ENCODE results near the gene IFFO2. TPM values are rescaled to one million over a fixed set of nuclear protein-coding genes. Genes with fewer than 3 reads are reported as not detected.

The IFFO2 gene
- polyA plus RNA-seq, 1 of the 3 experiments (the other 2 are of a cell fraction), result 10.5 TPM

DNA sequence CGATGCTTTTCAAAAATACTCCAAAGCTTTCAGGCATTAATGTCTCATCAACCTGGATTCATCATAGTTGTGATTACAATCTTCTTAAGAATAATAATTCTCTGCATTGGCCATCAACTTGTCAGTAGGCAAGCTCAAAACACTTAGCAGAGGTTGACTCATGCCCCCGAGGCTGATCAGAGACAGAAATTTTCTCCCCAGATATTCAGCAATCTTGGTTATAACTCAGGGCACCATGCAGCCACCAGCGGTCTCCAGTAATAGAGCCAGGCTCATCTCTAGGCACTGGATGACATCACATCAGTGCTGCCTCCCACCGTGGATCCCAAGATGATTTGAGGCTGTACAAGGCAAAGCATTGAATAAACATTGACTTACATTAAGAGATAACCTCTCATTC lies 14.3 kb upstream of the IFFO2 start:
- DNase-seq, result no peak

DNA sequence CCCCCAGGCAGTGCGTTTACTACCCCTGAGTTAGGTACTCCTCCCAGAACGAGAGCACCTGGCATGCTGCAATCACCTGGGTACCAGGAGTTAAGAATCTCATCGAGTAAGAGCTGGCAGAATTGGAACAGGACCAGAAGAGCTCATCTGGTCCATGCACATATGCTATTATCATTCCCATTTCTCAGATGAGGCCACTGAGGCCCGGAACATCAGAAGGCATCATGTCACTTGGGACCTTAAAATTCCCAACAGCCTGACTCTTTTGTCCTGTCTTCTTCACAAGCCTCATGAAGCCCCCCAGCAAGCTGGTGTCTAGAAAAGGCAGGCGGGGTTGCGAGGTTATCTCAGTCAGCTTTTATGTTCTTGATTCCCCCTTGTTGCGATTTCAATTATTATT lies 13.9 kb upstream of the IFFO2 start:
- no peaks in the 10 kb centered on the region for H3K79me2 ChIP-seq (ENCODE audit: insufficient read depth)
- no peaks in the 10 kb centered on the region for H4K20me1 ChIP-seq (ENCODE audit: insufficient read depth)
- H3K27ac ChIP-seq (ENCODE audit: low read depth in 2 of 2, low read length in 1 of 2), result no peak overlapping the region
- H3F3A ChIP-seq (replicated peaks; ENCODE audit: insufficient read depth), result peaks cover 17% of the 10 kb centered on the region
- no peaks in the 10 kb centered on the region for H3K36me3 ChIP-seq (replicated peaks in 1 of 2; ENCODE audit: control insufficient read depth in 1 of 2, insufficient read depth in 2 of 2, low read length in 1 of 2)
- CTCF ChIA-PET, result interaction anchor here (1.0 to 1.6 kb wide), 3 partner anchors 57 to 93 kb away, joined by 3 to 7 read pairs (median 6); no protein-coding TSS in a partner anchor
- peaks cover 0 to 7% of the 10 kb centered on the region in 2 experiments; a peak in 1 of 4 replicates for H3K4me1 ChIP-seq (ENCODE audit: control insufficient read depth in 1 of 2, insufficient read depth in 2 of 2, low read depth in 1 of 2, low read length in 1 of 2)
- no peak overlapping the region for H2AFZ ChIP-seq (ENCODE audit: low read depth)
- no peak for DNase-seq
- H3K4me3 ChIP-seq (ENCODE audit: low read depth in 2 of 2, low read length in 1 of 2), result no peak overlapping the region
- POLR2A ChIA-PET, result no interaction called here
- 56% methylated on average over 7 of the region's 7 CpGs for WGBS (ENCODE audit: low lambda C conversion rate)
- no peak overlapping the region for H3K4me2 ChIP-seq
- H3K9me3 ChIP-seq, result no peaks in the 10 kb centered on the region
- no peaks in the 10 kb centered on the region for H3K27me3 ChIP-seq (ENCODE audit: insufficient read depth)
- H3K9ac ChIP-seq, result no peak overlapping the region
- TF ChIP-seq IRF3 (IDR thresholded peaks at IDR 0.05; ENCODE audit: low read depth, low read length) (no peak), POLR2AphosphoS5 (IDR thresholded peaks at IDR 0.05; ENCODE audit: low read depth, low read length) (no peak), SIN3A (IDR thresholded peaks at IDR 0.05; ENCODE audit: borderline replicate concordance, low read depth, low read length) (no peak), RAD21 (IDR thresholded peaks at IDR 0.05; ENCODE audit: low read length) (no peak), GATA2 (CRISPR knock-in tag; IDR thresholded peaks at IDR 0.05) (no peak), CHD2 (IDR thresholded peaks at IDR 0.05; ENCODE audit: low read length, partially characterized antibody) (no peak)
- TF ChIP-seq, protein P1, sequence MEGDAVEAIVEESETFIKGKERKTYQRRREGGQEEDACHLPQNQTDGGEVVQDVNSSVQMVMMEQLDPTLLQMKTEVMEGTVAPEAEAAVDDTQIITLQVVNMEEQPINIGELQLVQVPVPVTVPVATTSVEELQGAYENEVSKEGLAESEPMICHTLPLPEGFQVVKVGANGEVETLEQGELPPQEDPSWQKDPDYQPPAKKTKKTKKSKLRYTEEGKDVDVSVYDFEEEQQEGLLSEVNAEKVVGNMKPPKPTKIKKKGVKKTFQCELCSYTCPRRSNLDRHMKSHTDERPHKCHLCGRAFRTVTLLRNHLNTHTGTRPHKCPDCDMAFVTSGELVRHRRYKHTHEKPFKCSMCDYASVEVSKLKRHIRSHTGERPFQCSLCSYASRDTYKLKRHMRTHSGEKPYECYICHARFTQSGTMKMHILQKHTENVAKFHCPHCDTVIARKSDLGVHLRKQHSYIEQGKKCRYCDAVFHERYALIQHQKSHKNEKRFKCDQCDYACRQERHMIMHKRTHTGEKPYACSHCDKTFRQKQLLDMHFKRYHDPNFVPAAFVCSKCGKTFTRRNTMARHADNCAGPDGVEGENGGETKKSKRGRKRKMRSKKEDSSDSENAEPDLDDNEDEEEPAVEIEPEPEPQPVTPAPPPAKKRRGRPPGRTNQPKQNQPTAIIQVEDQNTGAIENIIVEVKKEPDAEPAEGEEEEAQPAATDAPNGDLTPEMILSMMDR (IDR thresholded peaks at IDR 0.05), result no peak
- TF ChIP-seq, protein P2, sequence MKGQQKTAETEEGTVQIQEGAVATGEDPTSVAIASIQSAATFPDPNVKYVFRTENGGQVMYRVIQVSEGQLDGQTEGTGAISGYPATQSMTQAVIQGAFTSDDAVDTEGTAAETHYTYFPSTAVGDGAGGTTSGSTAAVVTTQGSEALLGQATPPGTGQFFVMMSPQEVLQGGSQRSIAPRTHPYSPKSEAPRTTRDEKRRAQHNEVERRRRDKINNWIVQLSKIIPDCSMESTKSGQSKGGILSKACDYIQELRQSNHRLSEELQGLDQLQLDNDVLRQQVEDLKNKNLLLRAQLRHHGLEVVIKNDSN (IDR thresholded peaks at IDR 0.05; ENCODE audit: borderline replicate concordance, low read depth), result no peak
- no peaks in the 10 kb centered on the region for H3K9me2 ChIP-seq

More for the DNA sequence above, 14.3 kb upstream of the IFFO2 start:
- peaks cover 17% of the 10 kb centered on the region for H3F3A ChIP-seq (replicated peaks; ENCODE audit: insufficient read depth)
- H3K9me2 ChIP-seq, result no peaks in the 10 kb centered on the region
- H3K27me3 ChIP-seq (ENCODE audit: insufficient read depth), result no peaks in the 10 kb centered on the region
- no peaks in the 10 kb centered on the region for H4K20me1 ChIP-seq (ENCODE audit: insufficient read depth)
- no peak for TF ChIP-seq CHD2 (IDR thresholded peaks at IDR 0.05; ENCODE audit: low read length, partially characterized antibody)
- TF ChIP-seq PBX3 (IDR thresholded peaks at IDR 0.05), result 0 out of 2 replicates have a peak, but pooled peaks have one; percentile 11
- TF ChIP-seq FOXM1 (IDR thresholded peaks at IDR 0.05; ENCODE audit: low read depth), result no peak
- peak; percentile 30; the same call in 1 of the 2 replicates for TF ChIP-seq FOSL2 (IDR thresholded peaks at IDR 0.05; ENCODE audit: borderline replicate concordance, low read depth)
- peak; percentile 33; the same call in 1 of the 2 replicates for TF ChIP-seq TCF12 (IDR thresholded peaks at IDR 0.05)
- CTCF ChIA-PET, result interaction anchor here (1.0 to 1.6 kb wide), 3 partner anchors 58 to 93 kb away, joined by 3 to 7 read pairs (median 6); no protein-coding TSS in a partner anchor
- H3K36me3 ChIP-seq (replicated peaks in 1 of 2; ENCODE audit: control insufficient read depth in 1 of 2, insufficient read depth in 2 of 2, low read length in 1 of 2), result no peaks in the 10 kb centered on the region
- no peak overlapping the region for H3K4me2 ChIP-seq
- peaks cover 0 to 5% of the 10 kb centered on the region in 2 experiments; a peak in 1 of 4 replicates for H3K4me1 ChIP-seq (ENCODE audit: control insufficient read depth in 1 of 2, insufficient read depth in 2 of 2, low read depth in 1 of 2, low read length in 1 of 2)
- no peak overlapping the region for H3K9ac ChIP-seq
- H3K27ac ChIP-seq (ENCODE audit: low read depth in 2 of 2, low read length in 1 of 2), result no peak overlapping the region
- no peak overlapping the region for H2AFZ ChIP-seq (ENCODE audit: low read depth)
- POLR2A ChIA-PET, result no interaction called here
- WGBS (ENCODE audit: low lambda C conversion rate), result 8% methylated on average over 4 of the region's 4 CpGs
- no peak overlapping the region for H3K4me3 ChIP-seq (ENCODE audit: low read depth in 2 of 2, low read length in 1 of 2)
- no peaks in the 10 kb centered on the region for H3K9me3 ChIP-seq
- H3K79me2 ChIP-seq (ENCODE audit: insufficient read depth), result no peaks in the 10 kb centered on the region

Data from SK-N-SH (cell line).